Natural killer cell (primary cell): Measurements from ENCODE around the gene RASL11B. TPM values are rescaled to one million over a fixed set of nuclear protein-coding genes. Genes with fewer than 3 reads are reported as not detected.

Source experiments
- ATAC-seq, 3 donors: fragments of 150-1000 bp in 2 of 3; fragments of 200-7000 bp in 1 of 3; cut with Tn5 transposase; 1 replicate in 1 of 3; 2 replicates in 2 of 3; pipeline ENCODE4 v1.10.0; 2021; ENCODE audit warnings: mild to moderate bottlenecking in 2 of 3, moderate library complexity in 2 of 3
- DNase-seq, 2 donors: peaks; one replicate each; pipeline versions ENCODE4 v3.0.0 to v3.0.0-alpha.2; 2013 to 2021; ENCODE audit warnings: mixed read lengths in 1 of 2
- H3K27ac ChIP-seq: one replicate; pipeline ENCODE4 v1.5.1; 2013; ENCODE audit warnings: mild to moderate bottlenecking, low read length
- H3K27me3 ChIP-seq: one replicate; pipeline ENCODE4 v1.6.1; 2013; ENCODE audit warnings: low read length; ENCODE audit not compliant: control insufficient read depth, insufficient read depth
- H3K36me3 ChIP-seq: one replicate; pipeline ENCODE4 v1.6.1; 2013; ENCODE audit warnings: low read length; ENCODE audit not compliant: control insufficient read depth, insufficient read depth
- H3K4me1 ChIP-seq: one replicate; pipeline ENCODE4 v1.6.1; 2013; ENCODE audit warnings: low read length; ENCODE audit not compliant: control insufficient read depth, insufficient read depth
- H3K4me3 ChIP-seq: one replicate; pipeline ENCODE4 v1.5.1; 2013; ENCODE audit warnings: low read length
- H3K9me3 ChIP-seq: one replicate; pipeline ENCODE4 v1.6.1; 2013; ENCODE audit warnings: low read length; ENCODE audit not compliant: control insufficient read depth, insufficient read depth
- H3K27ac Mint-ChIP-seq, 2 donors: one replicate each; pipeline ENCODE4 v1.8.0; 2022; ENCODE audit warnings: mild to moderate bottlenecking in 2 of 2, mixed read lengths in 2 of 2, moderate library complexity in 1 of 2
- H3K27me3 Mint-ChIP-seq, 2 donors: one replicate each; pipeline ENCODE4 v1.8.0; 2022; ENCODE audit warnings: low read depth in 2 of 2, mixed read lengths in 2 of 2
- H3K36me3 Mint-ChIP-seq: one replicate; pipeline ENCODE4 v1.8.0; 2022; ENCODE audit warnings: mixed read lengths
- H3K4me1 Mint-ChIP-seq, 2 donors: one replicate each; pipeline ENCODE4 v1.8.0; 2022; ENCODE audit warnings: mixed read lengths in 2 of 2
- H3K4me3 Mint-ChIP-seq: one replicate; pipeline ENCODE4 v1.8.0; 2022; ENCODE audit warnings: mild to moderate bottlenecking, moderate library complexity, mixed read lengths
- H3K9me3 Mint-ChIP-seq, 2 donors: one replicate each; pipeline ENCODE4 v1.8.0; 2022; ENCODE audit warnings: mixed read lengths in 2 of 2
- WGBS: methylation state at CpG from one replicate; pipeline ENCODE4 v1.1.7; 2013; ENCODE audit warnings: missing lambda C conversion rate; ENCODE audit not compliant: insufficient coverage; 5-methylcytosine and 5-hydroxymethylcytosine counted together
- intact Hi-C: fragments of 100-400 bp; cut with micrococcal nuclease; formaldehyde crosslinking; loops from one replicate; pipeline ENCODE4 v1.14.2; 2022
- total RNA-seq, 4 donors: library from RNA; stranded (reverse); fragments of 120-200 nt in 1 of 4; gene quantifications; one replicate each; pipeline versions ENCODE4 v1.2.3 to v1.2.4, GENCODE V29; 2013 to 2022
- TF ChIP-seq, protein P1 (sequence below): fragments of 200-600 bp; IDR thresholded peaks from one replicate; pipeline ENCODE4 v1.8.0; 2022; ENCODE audit warnings: antibody characterized with exemption

RASL11B gene
- total RNA-seq, 3 donors from 2014 or later (not counting 1 experiment from before 2014, with no cell fraction given): not detected

GRCh38 chr4:52907510-52907909, 45.4 kb downstream of the RASL11B start:
- no peak overlapping the region for H3K27ac ChIP-seq
- ATAC-seq: no peak
- DNase-seq: no peak
- Mint-ChIP-seq H3K9me3 (no peaks in the 10 kb centered on the region), H3K27ac (no peak overlapping the region), H3K27me3 (no peaks in the 10 kb centered on the region), H3K36me3 (peaks cover 2% of the 10 kb centered on the region), H3K4me3 (no peak overlapping the region), H3K4me1 (peaks cover 5 to 6% of the 10 kb centered on the region in 2 donors)
- H3K9me3 ChIP-seq: no peaks in the 10 kb centered on the region
- no peak overlapping the region for H3K4me3 ChIP-seq
- TF ChIP-seq, protein P1, sequence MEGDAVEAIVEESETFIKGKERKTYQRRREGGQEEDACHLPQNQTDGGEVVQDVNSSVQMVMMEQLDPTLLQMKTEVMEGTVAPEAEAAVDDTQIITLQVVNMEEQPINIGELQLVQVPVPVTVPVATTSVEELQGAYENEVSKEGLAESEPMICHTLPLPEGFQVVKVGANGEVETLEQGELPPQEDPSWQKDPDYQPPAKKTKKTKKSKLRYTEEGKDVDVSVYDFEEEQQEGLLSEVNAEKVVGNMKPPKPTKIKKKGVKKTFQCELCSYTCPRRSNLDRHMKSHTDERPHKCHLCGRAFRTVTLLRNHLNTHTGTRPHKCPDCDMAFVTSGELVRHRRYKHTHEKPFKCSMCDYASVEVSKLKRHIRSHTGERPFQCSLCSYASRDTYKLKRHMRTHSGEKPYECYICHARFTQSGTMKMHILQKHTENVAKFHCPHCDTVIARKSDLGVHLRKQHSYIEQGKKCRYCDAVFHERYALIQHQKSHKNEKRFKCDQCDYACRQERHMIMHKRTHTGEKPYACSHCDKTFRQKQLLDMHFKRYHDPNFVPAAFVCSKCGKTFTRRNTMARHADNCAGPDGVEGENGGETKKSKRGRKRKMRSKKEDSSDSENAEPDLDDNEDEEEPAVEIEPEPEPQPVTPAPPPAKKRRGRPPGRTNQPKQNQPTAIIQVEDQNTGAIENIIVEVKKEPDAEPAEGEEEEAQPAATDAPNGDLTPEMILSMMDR: no peak
- no peaks in the 10 kb centered on the region for H3K4me1 ChIP-seq
- H3K36me3 ChIP-seq: no peaks in the 10 kb centered on the region
- H3K27me3 ChIP-seq: no peaks in the 10 kb centered on the region
- WGBS: 100% methylated on average over 1 of the region's 2 CpGs
- intact Hi-C loops: no loop called here

GRCh38 chr4:52910115-52910514, 48.0 kb downstream of the RASL11B start:
- Mint-ChIP-seq H3K4me3 (no peak overlapping the region), H3K9me3 (no peaks in the 10 kb centered on the region), H3K27ac (no peak overlapping the region), H3K36me3 (no peaks in the 10 kb centered on the region), H3K27me3 (no peaks in the 10 kb centered on the region), H3K4me1 (peaks cover 5 to 6% of the 10 kb centered on the region in 2 donors)
- DNase-seq: no peak
- Histone ChIP-seq H3K27ac (no peak overlapping the region), H3K4me3 (no peak overlapping the region), H3K9me3 (no peaks in the 10 kb centered on the region), H3K27me3 (no peaks in the 10 kb centered on the region), H3K36me3 (no peaks in the 10 kb centered on the region), H3K4me1 (no peaks in the 10 kb centered on the region)
- ATAC-seq: no peak
- TF ChIP-seq, protein P1: no peak
- intact Hi-C loops: no loop called here

GRCh38 chr4:52911684-52912294, 49.7 kb downstream of the RASL11B start:
- Histone ChIP-seq H3K4me3 (no peak overlapping the region), H3K4me1 (no peaks in the 10 kb centered on the region), H3K9me3 (no peaks in the 10 kb centered on the region), H3K27me3 (no peaks in the 10 kb centered on the region), H3K27ac (no peak overlapping the region), H3K36me3 (no peaks in the 10 kb centered on the region)
- intact Hi-C loops: no loop called here
- no peaks in the 10 kb centered on the region for H3K27me3 Mint-ChIP-seq
- no peak overlapping the region for H3K4me3 Mint-ChIP-seq
- 15% methylated on average over 3 of the region's 3 CpGs for WGBS
- H3K27ac Mint-ChIP-seq: no peak overlapping the region
- ATAC-seq (peak; percentile 44 to 70 (median 59)), DNase-seq (peak; percentile 43 to 73)
- peaks cover 5 to 6% of the 10 kb centered on the region in 2 donors for H3K4me1 Mint-ChIP-seq
- H3K36me3 Mint-ChIP-seq: no peaks in the 10 kb centered on the region
- H3K9me3 Mint-ChIP-seq: no peaks in the 10 kb centered on the region
- TF ChIP-seq, protein P1: peak; percentile 82

DNA sequence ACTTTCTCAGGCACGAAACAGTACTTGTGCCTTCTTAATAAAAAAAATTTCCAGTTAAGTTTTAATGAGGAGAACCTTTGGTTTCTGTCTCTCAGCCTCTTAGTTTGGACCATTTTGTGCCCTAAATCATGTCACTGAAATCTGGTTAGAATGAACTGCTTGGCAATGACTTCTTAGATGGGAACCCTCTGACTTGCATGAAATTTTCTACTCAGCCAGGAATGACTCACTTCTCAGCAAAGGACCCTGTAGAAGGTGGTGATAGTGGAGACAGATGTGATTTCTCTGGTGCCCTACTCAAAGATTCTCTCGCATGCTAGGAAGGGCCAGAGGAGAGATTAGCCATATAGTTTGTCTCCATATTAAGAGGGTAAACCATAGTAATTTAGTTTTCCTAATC, 50.5 kb downstream of the RASL11B start:
- WGBS: 87% methylated on average over 2 of the region's 2 CpGs
- no peak for DNase-seq
- Mint-ChIP-seq H3K27me3 (no peaks in the 10 kb centered on the region), H3K36me3 (no peaks in the 10 kb centered on the region), H3K27ac (no peak overlapping the region), H3K9me3 (no peaks in the 10 kb centered on the region), H3K4me1 (peaks cover 5 to 6% of the 10 kb centered on the region in 2 donors), H3K4me3 (no peak overlapping the region)
- H3K27ac ChIP-seq: no peak overlapping the region
- H3K36me3 ChIP-seq: no peaks in the 10 kb centered on the region
- intact Hi-C loops: no loop called here
- no peaks in the 10 kb centered on the region for H3K27me3 ChIP-seq
- no peak for ATAC-seq
- H3K4me1 ChIP-seq: no peaks in the 10 kb centered on the region
- H3K4me3 ChIP-seq: no peak overlapping the region
- no peaks in the 10 kb centered on the region for H3K9me3 ChIP-seq
- TF ChIP-seq, protein P1: no peak
